Esophagus muscularis mucosa (tissue), 4 donors: ENCODE results near the gene FNTB.

ENCODE experiments used
- EP300 ChIP-seq: sonication (generic); formaldehyde crosslinking; IDR thresholded peaks from one replicate; pipeline ENCODE4 v1.6.1; 2017; ENCODE audit warnings: antibody characterized with exemption
- POLR2A ChIP-seq: fragments of 450-650 bp; IDR thresholded peaks from one replicate; pipeline ENCODE4 v1.6.1; 2017; ENCODE audit warnings: antibody characterized with exemption, moderate library complexity, mild to moderate bottlenecking, low read depth
- TF ChIP-seq, protein P1 (sequence below), 3 experiments: fragments of 200-600 bp in 2 of 3; fragments of 450-650 bp in 1 of 3; sonication (generic) in 2 of 3; IDR thresholded peaks; one replicate each; pipeline ENCODE4 v1.5.1; 2017 to 2019; ENCODE audit warnings: antibody characterized with exemption in 3 of 3, mild to moderate bottlenecking in 2 of 3, moderate library complexity in 1 of 3

DNA sequence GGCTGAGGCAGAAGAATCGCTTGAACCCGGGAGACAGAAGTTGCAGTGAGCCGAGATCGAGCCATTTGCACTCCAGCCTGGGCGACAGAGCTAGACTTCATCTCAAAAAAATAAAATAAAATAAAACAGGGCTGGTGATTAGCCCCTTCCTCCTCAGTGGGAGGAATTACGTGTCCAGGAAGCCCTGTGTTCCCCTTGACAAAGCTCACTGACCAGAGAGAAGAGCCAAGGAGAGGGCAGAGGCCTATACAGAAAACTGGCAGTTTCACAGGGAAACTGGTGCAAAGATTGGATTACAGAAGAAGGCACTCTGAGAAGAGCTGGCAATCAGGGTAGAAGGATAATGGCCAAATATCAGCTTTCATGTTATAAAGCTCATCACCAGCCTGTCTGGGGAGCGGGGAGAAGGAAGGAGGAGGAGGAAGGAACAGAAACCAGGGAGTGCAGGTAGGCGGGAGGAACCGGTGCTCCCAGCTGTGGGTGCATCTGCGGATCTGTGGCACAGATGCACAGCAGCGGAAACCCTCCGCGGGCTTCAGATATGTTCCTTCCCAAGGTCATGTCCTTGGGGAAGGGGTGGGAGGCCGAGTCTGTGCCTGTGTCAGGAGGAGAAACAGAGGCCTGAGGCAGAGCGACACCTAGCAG is 21.2 kb upstream of the FNTB start:
- TF ChIP-seq, protein P1, sequence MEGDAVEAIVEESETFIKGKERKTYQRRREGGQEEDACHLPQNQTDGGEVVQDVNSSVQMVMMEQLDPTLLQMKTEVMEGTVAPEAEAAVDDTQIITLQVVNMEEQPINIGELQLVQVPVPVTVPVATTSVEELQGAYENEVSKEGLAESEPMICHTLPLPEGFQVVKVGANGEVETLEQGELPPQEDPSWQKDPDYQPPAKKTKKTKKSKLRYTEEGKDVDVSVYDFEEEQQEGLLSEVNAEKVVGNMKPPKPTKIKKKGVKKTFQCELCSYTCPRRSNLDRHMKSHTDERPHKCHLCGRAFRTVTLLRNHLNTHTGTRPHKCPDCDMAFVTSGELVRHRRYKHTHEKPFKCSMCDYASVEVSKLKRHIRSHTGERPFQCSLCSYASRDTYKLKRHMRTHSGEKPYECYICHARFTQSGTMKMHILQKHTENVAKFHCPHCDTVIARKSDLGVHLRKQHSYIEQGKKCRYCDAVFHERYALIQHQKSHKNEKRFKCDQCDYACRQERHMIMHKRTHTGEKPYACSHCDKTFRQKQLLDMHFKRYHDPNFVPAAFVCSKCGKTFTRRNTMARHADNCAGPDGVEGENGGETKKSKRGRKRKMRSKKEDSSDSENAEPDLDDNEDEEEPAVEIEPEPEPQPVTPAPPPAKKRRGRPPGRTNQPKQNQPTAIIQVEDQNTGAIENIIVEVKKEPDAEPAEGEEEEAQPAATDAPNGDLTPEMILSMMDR (IDR thresholded peaks at IDR 0.05), result no peak
- TF ChIP-seq EP300, result no peak
- no peak for TF ChIP-seq POLR2A
